AG04450 (cell line): ENCODE measurements around the gene LRP1-AS. TPM values are rescaled to one million over a fixed set of nuclear protein-coding genes. Genes with fewer than 3 reads are reported as not detected.
A peak's percentile ranks its signal among the peaks of the same experiment; 100 is the strongest.

Experiments
- CTCF ChIA-PET: fragments of 300-600, 350-600 bp; formaldehyde crosslinking; extraction: SDS; loops from one replicate; lab custom pipeline; 2022; ENCODE audit warnings: antibody characterized with exemption, inconsistent platforms; lab: Charles Lee
- POLR2A ChIA-PET: fragments of 350-600 bp; formaldehyde crosslinking; extraction: SDS; loops from one replicate; lab custom pipeline; 2021; ENCODE audit warnings: antibody characterized with exemption, inconsistent platforms; lab: Yijun Ruan, JAX
- DNase-seq: peaks from one replicate; pipeline ENCODE4 v3.0.0-alpha.2; 2011; ENCODE audit warnings: low read depth, low spot score
- H3K27ac ChIP-seq: one replicate; pipeline ENCODE4 v1.5.1; 2012; ENCODE audit warnings: low read depth, low read length, control low read depth
- H3K27me3 ChIP-seq: one replicate; pipeline ENCODE4 v1.6.0; 2012; ENCODE audit warnings: low read length; ENCODE audit not compliant: control insufficient read depth, insufficient read depth
- H3K4me3 ChIP-seq: 2 replicates; pipeline ENCODE4 v1.5.1; 2011; ENCODE audit warnings: mild to moderate bottlenecking, low read depth, low read length, control low read depth
- H3K9me3 ChIP-seq: 2 replicates; pipeline ENCODE4 v1.5.1; 2012; ENCODE audit warnings: low read length; ENCODE audit not compliant: control insufficient read depth, insufficient read depth
- polyA plus RNA-seq: library from polyadenylated mRNA; depleted of rRNA; stranded (reverse); fragments of >200 nt; gene quantifications from 2 replicates; pipeline ENCODE4 v1.2.3, GENCODE V29; 2011
- TF ChIP-seq, protein P1 (sequence below): IDR thresholded peaks from 2 replicates; pipeline ENCODE4 v1.5.1; 2011; ENCODE audit warnings: low read depth, low read length, control low read depth, inconsistent platforms

Gene LRP1-AS
- polyA plus RNA-seq, 1 experiment = not detected

GRCh38 chr12:57148469-57149244 is 1.2 kb upstream of the LRP1-AS start:
- ChIA-PET POLR2A (interaction anchor here (0.7 to 2.2 kb wide), 15 partner anchors 9 to 81 kb away, joined by 3 to 12 read pairs (median 3); partner anchors contain the start of genes LRP1, NAB2, SHMT2 and STAT6), CTCF (interaction anchor here (0.5 to 2.0 kb wide), 7 partner anchors 13 to 117 kb away, joined by 3 to 8 read pairs (median 5); no protein-coding TSS in a partner anchor)
- Histone ChIP-seq H3K4me3 (peak overlapping the region; percentile 29), H3K27me3 (no peaks in the 10 kb centered on the region), H3K27ac (peak overlapping the region; percentile 93), H3K9me3 (no peaks in the 10 kb centered on the region)
- TF ChIP-seq, protein P1, sequence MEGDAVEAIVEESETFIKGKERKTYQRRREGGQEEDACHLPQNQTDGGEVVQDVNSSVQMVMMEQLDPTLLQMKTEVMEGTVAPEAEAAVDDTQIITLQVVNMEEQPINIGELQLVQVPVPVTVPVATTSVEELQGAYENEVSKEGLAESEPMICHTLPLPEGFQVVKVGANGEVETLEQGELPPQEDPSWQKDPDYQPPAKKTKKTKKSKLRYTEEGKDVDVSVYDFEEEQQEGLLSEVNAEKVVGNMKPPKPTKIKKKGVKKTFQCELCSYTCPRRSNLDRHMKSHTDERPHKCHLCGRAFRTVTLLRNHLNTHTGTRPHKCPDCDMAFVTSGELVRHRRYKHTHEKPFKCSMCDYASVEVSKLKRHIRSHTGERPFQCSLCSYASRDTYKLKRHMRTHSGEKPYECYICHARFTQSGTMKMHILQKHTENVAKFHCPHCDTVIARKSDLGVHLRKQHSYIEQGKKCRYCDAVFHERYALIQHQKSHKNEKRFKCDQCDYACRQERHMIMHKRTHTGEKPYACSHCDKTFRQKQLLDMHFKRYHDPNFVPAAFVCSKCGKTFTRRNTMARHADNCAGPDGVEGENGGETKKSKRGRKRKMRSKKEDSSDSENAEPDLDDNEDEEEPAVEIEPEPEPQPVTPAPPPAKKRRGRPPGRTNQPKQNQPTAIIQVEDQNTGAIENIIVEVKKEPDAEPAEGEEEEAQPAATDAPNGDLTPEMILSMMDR = no peak
- no peak for DNase-seq

DNA sequence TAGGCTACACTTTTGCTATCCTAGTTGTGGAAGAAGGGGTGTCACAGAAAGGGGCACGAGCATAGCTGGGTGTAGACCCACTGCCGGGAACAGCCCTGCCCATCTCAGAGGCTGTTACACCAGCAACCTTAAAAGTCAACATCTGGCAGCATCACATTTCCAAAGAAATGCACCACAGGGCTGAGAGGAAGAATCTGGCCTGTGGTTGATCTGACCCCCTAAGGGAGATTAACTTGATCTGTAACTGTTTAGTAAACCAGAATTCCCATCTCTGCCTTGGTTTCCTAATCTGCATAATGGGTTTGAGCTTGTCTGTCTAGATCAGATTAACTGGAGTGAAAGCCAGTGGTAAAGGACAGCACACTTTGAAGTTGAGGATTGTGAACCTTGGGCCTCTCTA is 1.3 kb downstream of the LRP1-AS start:
- POLR2A ChIA-PET = no interaction called here
- H3K9me3 ChIP-seq = no peaks in the 10 kb centered on the region
- TF ChIP-seq, protein P1 = no peak
- H3K27me3 ChIP-seq = no peaks in the 10 kb centered on the region
- H3K4me3 ChIP-seq = no peak overlapping the region
- no peak for DNase-seq
- CTCF ChIA-PET = interaction anchor here (0.6 to 3.2 kb wide), 4 partner anchors 19 to 68 kb away, joined by 3 to 13 read pairs (median 3); no protein-coding TSS in a partner anchor
- peak overlapping the region; percentile 52 for H3K27ac ChIP-seq

DNA sequence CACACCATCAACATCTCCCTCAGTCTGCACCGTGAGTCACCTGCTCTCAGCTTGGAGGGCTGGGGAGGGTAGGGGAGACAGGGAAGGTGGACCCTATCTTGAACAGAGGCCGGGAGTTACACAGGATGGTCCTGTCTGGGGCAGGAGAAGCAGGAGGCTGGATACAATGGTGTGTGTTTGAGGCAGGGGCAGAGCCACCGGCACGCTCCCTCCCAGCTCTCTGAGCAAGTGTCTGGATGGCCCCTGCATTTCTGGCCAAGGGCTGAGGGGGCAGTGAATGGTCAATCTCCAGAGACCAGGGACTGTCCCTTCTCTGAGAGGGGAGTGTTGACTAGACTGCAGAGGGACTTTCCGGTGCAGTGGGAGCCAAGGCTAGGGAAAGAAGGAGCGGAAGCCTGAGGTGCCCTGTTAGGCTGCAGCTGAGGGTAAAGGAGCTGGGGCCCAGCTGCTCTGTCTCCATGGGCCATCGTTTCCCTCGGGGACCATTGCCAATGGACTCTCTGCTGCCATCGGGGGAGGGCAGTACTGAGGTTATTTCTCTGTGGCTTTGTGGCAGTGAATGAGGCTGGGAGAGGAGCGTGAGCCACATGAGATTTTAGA is 1.9 kb downstream of the LRP1-AS start:
- no peaks in the 10 kb centered on the region for H3K27me3 ChIP-seq
- H3K27ac ChIP-seq = peak overlapping the region; percentile 52
- POLR2A ChIA-PET = no interaction called here
- TF ChIP-seq, protein P1 = no peak
- H3K4me3 ChIP-seq = no peak overlapping the region
- DNase-seq = no peak
- CTCF ChIA-PET = interaction anchor here (0.6 to 3.2 kb wide), 4 partner anchors 19 to 131 kb away, joined by 3 to 13 read pairs (median 4); no protein-coding TSS in a partner anchor
- no peaks in the 10 kb centered on the region for H3K9me3 ChIP-seq

DNA sequence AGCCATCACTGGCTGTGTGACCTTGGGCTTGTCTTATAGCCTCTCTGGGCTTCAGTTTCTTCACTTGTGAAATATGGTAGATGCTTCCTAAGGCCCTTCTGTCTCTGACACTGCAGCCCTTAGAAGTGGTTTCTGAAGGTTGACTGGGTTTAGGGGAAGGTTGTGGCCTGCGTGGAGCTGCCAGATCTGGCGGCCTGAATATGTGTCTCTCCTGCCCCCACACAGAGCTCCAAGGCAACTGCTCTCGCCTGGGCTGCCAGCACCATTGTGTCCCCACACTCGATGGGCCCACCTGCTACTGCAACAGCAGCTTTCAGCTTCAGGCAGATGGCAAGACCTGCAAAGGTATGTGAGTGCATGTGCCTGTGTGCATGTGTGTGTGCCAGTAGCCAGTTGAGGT is 4.0 kb downstream of the LRP1-AS start:
- Histone ChIP-seq H3K27ac (no peak overlapping the region), H3K27me3 (no peaks in the 10 kb centered on the region), H3K4me3 (no peak overlapping the region), H3K9me3 (no peaks in the 10 kb centered on the region)
- no peak for DNase-seq
- TF ChIP-seq, protein P1 = no peak
- ChIA-PET POLR2A (no interaction called here), CTCF (no interaction called here)

DNA sequence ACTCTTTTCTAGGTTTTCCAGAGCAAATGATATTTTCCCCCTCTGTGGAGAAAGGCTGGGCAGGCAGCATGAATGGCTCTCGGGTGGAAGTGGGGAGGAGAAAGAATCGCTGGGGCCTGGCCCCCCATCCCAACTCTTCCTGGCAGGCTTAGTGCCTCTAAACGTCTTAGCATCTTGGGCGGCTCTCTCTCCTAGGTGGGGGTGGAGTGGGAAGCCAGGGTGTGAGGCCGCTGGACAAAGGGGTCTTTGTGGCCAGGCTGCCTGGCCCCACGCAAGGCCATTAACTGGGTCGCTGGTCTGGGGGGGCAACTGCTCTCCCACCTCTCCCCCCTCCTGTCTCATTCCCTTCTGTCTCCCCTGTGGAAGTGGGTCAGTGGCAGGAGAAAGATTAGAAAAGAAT is 4.7 kb downstream of the LRP1-AS start:
- TF ChIP-seq, protein P1 = no peak
- ChIA-PET POLR2A (no interaction called here), CTCF (interaction anchor here (0.9 kb wide), 1 partner anchor 9 kb away, joined by 3 read pairs; no protein-coding TSS in a partner anchor)
- Histone ChIP-seq H3K4me3 (no peak overlapping the region), H3K9me3 (no peaks in the 10 kb centered on the region), H3K27me3 (no peaks in the 10 kb centered on the region), H3K27ac (no peak overlapping the region)
- DNase-seq = no peak
